ENCODE results near the gene TMPRSS3.

- TF ChIP-seq POLR2AphosphoS5 (IDR thresholded peaks at IDR 0.05; ENCODE audit: low read depth, low read length) (no peak), RAD21 (IDR thresholded peaks at IDR 0.05; ENCODE audit: low read length) (no peak), CTCF (IDR thresholded peaks at IDR 0.05) (no peak), EP300 (IDR thresholded peaks at IDR 0.05; ENCODE audit: borderline replicate concordance in 1 of 2, low read depth in 1 of 2, low read length in 1 of 2) (no peak), SIN3A (IDR thresholded peaks at IDR 0.05; ENCODE audit: borderline replicate concordance, low read depth, low read length) (no peak)
Measured at GRCh38 chr21:42341776-42342542, 53.9 kb downstream of the TMPRSS3 start.
